Fibroblast of the aortic adventitia (primary cell): ENCODE measurements around the gene CARS1. TPM values are rescaled to one million over a fixed set of nuclear protein-coding genes. Genes with fewer than 3 reads are reported as not detected.

Experiments
- DNase-seq: peaks from one replicate; pipeline ENCODE4 v3.0.0-alpha.2; 2010; ENCODE audit warnings: low read depth
- H3K4me3 ChIP-seq: 2 replicates; pipeline ENCODE4 v1.5.1; 2011; ENCODE audit warnings: low read depth, mild to moderate bottlenecking, control low read depth, low read length, moderate library complexity
- CTCF ChIP-seq: IDR thresholded peaks from 2 replicates; pipeline ENCODE4 v1.5.1; 2011; ENCODE audit warnings: mild to moderate bottlenecking, low read length, control low read depth, inconsistent platforms; ENCODE audit not compliant: insufficient read depth
- total RNA-seq: library from RNA; depleted of rRNA; stranded (reverse); fragments of >200 nt; gene quantifications from 2 replicates; pipeline ENCODE4 v1.2.3, GENCODE V29; 2012; ENCODE audit warnings: low replicate concordance

The CARS1 gene
- total RNA-seq, 1 donor: 95.8 TPM

GRCh38 chr11:2991452-2992233, 65.6 kb downstream of the CARS1 start:
- H3K4me3 ChIP-seq: peak overlapping the region; percentile 92
- peak; percentile 33 for DNase-seq
- TF ChIP-seq CTCF: no peak

GRCh38 chr11:2990617-2991451, 66.4 kb downstream of the CARS1 start:
- peak overlapping the region; percentile 92 for H3K4me3 ChIP-seq
- TF ChIP-seq CTCF: no peak
- no peak for DNase-seq

GRCh38 chr11:2989551-2989950, 67.7 kb downstream of the CARS1 start:
- DNase-seq: no peak
- peak overlapping the region; percentile 92 for H3K4me3 ChIP-seq

GRCh38 chr11:2989006-2989405, 68.2 kb downstream of the CARS1 start:
- no peak for TF ChIP-seq CTCF
- H3K4me3 ChIP-seq: peak overlapping the region; percentile 92
- DNase-seq: no peak

More at GRCh38 chr11:2989551-2989950, 67.7 kb downstream of the CARS1 start:
- no peak for TF ChIP-seq CTCF

GRCh38 chr11:2987881-2988861, 69.1 kb downstream of the CARS1 start:
- H3K4me3 ChIP-seq: peak overlapping the region; percentile 31
- TF ChIP-seq CTCF: no peak
- no peak for DNase-seq

- H3K4me3 ChIP-seq: no peak overlapping the region
- no peak for DNase-seq
- TF ChIP-seq CTCF: no peak
Observed at GRCh38 chr11:2983908-2984307, 73.3 kb downstream of the CARS1 start.
